Smooth muscle cell (in vitro differentiated cells): ENCODE measurements around the gene PRDM8. TPM values are rescaled to one million over a fixed set of nuclear protein-coding genes. Genes with fewer than 3 reads are reported as not detected.
"Not testable (repeated sequence)": the region's sequence is repeated elsewhere in the genome, so short reads cannot be mapped to it uniquely, and the experiment has no call there.

ENCODE experiments used
- DNase-seq: peaks from one replicate; lab custom pipeline; 2025; ENCODE audit not compliant: unreplicated experiment; lab: John Stamatoyannopoulos, UW
- H2AFZ ChIP-seq: fragments of 200-600 bp; sonication (generic); 2 replicates; pipeline ENCODE4 v1.6.0; 2016; ENCODE audit warnings: antibody characterized with exemption, low read depth, mild to moderate bottlenecking
- H3F3A ChIP-seq: fragments of 200-600 bp; sonication (generic); 2 replicates; pipeline ENCODE4 v1.6.0; 2017; ENCODE audit warnings: antibody characterized with exemption, low read depth
- H3K27ac ChIP-seq: fragments of 200-600 bp; sonication (generic); 2 replicates; pipeline ENCODE4 v1.5.1; 2016; ENCODE audit warnings: low read depth, mild to moderate bottlenecking
- H3K27me3 ChIP-seq: fragments of 200-600 bp; sonication (generic); 2 replicates; pipeline ENCODE4 v1.6.1; 2016; ENCODE audit warnings: low read depth, mild to moderate bottlenecking
- H3K36me3 ChIP-seq: fragments of 200-600 bp; sonication (generic); 2 replicates; pipeline ENCODE4 v1.5.1; 2016; ENCODE audit warnings: low read depth
- H3K4me1 ChIP-seq: fragments of 200-600 bp; sonication (generic); 2 replicates; pipeline ENCODE4 v1.5.1; 2016; ENCODE audit warnings: low read depth
- H3K4me2 ChIP-seq: fragments of 200-600 bp; sonication (generic); 2 replicates; pipeline ENCODE4 v1.6.0; 2016; ENCODE audit warnings: mild to moderate bottlenecking
- H3K4me3 ChIP-seq: fragments of 200-600 bp; sonication (generic); 2 replicates; pipeline ENCODE4 v1.5.1; 2016; ENCODE audit warnings: mild to moderate bottlenecking
- H3K79me2 ChIP-seq: fragments of 200-600 bp; sonication (generic); 2 replicates; pipeline ENCODE4 v1.6.0; 2016; ENCODE audit warnings: low read depth, mild to moderate bottlenecking
- H3K9ac ChIP-seq: fragments of 200-600 bp; sonication (generic); 2 replicates; pipeline ENCODE4 v1.6.0; 2016; ENCODE audit warnings: low read depth
- H3K9me3 ChIP-seq: fragments of 200-600 bp; sonication (generic); replicated peaks from 2 replicates; pipeline ENCODE4 v1.5.1; 2016; ENCODE audit warnings: low read depth
- H4K20me1 ChIP-seq: fragments of 200-600 bp; sonication (generic); 2 replicates; pipeline ENCODE4 v1.6.0; 2016; ENCODE audit warnings: low read depth
- WGBS: methylation state at CpG from one replicate; pipeline ENCODE4 v1.1.7; 2016; ENCODE audit warnings: low lambda C conversion rate; 5-methylcytosine and 5-hydroxymethylcytosine counted together
- polyA plus RNA-seq: library from polyadenylated mRNA; unstranded; fragments of >200 nt; fragmentation: Nextera tagmentation; extraction: Ambion mirVana; gene quantifications from 2 replicates; pipeline ENCODE4 v1.2.1, GENCODE V29; 2016
- total RNA-seq: library from RNA; depleted of rRNA; stranded (reverse); fragments of >200 nt; gene quantifications from 2 replicates; pipeline ENCODE4 v1.2.3, GENCODE V29; 2014
- TF ChIP-seq, protein P1 (sequence below): fragments of 200-600 bp; sonication (generic); IDR thresholded peaks from 2 replicates; pipeline ENCODE4 v1.5.1; 2017; ENCODE audit warnings: borderline replicate concordance, mild to moderate bottlenecking, antibody characterized with exemption; ENCODE audit not compliant: insufficient read depth, poor library complexity, severe bottlenecking

PRDM8 gene
- total and polyA plus RNA-seq, 2 experiments from 2014 or later = 0.09 to 0.15 TPM

- TF ChIP-seq, protein P1, sequence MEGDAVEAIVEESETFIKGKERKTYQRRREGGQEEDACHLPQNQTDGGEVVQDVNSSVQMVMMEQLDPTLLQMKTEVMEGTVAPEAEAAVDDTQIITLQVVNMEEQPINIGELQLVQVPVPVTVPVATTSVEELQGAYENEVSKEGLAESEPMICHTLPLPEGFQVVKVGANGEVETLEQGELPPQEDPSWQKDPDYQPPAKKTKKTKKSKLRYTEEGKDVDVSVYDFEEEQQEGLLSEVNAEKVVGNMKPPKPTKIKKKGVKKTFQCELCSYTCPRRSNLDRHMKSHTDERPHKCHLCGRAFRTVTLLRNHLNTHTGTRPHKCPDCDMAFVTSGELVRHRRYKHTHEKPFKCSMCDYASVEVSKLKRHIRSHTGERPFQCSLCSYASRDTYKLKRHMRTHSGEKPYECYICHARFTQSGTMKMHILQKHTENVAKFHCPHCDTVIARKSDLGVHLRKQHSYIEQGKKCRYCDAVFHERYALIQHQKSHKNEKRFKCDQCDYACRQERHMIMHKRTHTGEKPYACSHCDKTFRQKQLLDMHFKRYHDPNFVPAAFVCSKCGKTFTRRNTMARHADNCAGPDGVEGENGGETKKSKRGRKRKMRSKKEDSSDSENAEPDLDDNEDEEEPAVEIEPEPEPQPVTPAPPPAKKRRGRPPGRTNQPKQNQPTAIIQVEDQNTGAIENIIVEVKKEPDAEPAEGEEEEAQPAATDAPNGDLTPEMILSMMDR = no peak
- no peak overlapping the region for H3K9ac ChIP-seq
- H3K27me3 ChIP-seq = no peaks in the 10 kb centered on the region
- H3K4me3 ChIP-seq = no peak overlapping the region
- no peak overlapping the region for H2AFZ ChIP-seq
- 73% methylated on average over 2 of the region's 2 CpGs for WGBS
- no peaks in the 10 kb centered on the region for H4K20me1 ChIP-seq
- H3K36me3 ChIP-seq = no peaks in the 10 kb centered on the region
- H3K79me2 ChIP-seq = no peaks in the 10 kb centered on the region
- no peaks in the 10 kb centered on the region for H3F3A ChIP-seq
- no peak for DNase-seq
- no peak overlapping the region for H3K27ac ChIP-seq
- no peaks in the 10 kb centered on the region for H3K9me3 ChIP-seq
- H3K4me2 ChIP-seq = no peak overlapping the region
- H3K4me1 ChIP-seq = no peaks in the 10 kb centered on the region
These were observed 23.5 kb upstream of the PRDM8 start for GRCh38 chr4:80173841-80174240.

- H3K36me3 ChIP-seq, DNase-seq, H3K4me2 ChIP-seq, H3K9ac ChIP-seq, H2AFZ ChIP-seq, H4K20me1 ChIP-seq, H3K4me3 ChIP-seq, H3K27ac ChIP-seq, H3F3A ChIP-seq, H3K4me1 ChIP-seq, H3K9me3 ChIP-seq, H3K79me2 ChIP-seq: not testable (repeated sequence)
- H3K27me3 ChIP-seq = peaks cover 17% of the 10 kb centered on the region
These were observed 19.5 kb upstream of the PRDM8 start for GRCh38 chr4:80177793-80178192.

GRCh38 chr4:80178964-80179363, 18.3 kb upstream of the PRDM8 start:
- Histone ChIP-seq H3K4me1 (no peaks in the 10 kb centered on the region), H3K4me3 (no peak overlapping the region), H3K36me3 (no peaks in the 10 kb centered on the region), H3K4me2 (no peak overlapping the region), H4K20me1 (no peaks in the 10 kb centered on the region), H3K27ac (no peak overlapping the region), H3F3A (no peaks in the 10 kb centered on the region), H3K9ac (no peak overlapping the region), H2AFZ (no peak overlapping the region), H3K9me3 (no peaks in the 10 kb centered on the region), H3K79me2 (no peaks in the 10 kb centered on the region), H3K27me3 (peaks cover 29% of the 10 kb centered on the region)
- 93% methylated on average over 4 of the region's 4 CpGs for WGBS
- DNase-seq = no peak
- TF ChIP-seq, protein P1 = no peak

- no peak overlapping the region for H3K4me3 ChIP-seq
- no peaks in the 10 kb centered on the region for H3F3A ChIP-seq
- H3K79me2 ChIP-seq = no peaks in the 10 kb centered on the region
- DNase-seq = no peak
- no peaks in the 10 kb centered on the region for H3K36me3 ChIP-seq
- H4K20me1 ChIP-seq = no peaks in the 10 kb centered on the region
- WGBS = 67% methylated on average over 3 of the region's 3 CpGs
- no peak overlapping the region for H3K9ac ChIP-seq
- TF ChIP-seq, protein P1 = no peak
- peaks cover 36% of the 10 kb centered on the region for H3K27me3 ChIP-seq
- H3K4me2 ChIP-seq = no peak overlapping the region
- H3K4me1 ChIP-seq = peaks cover 4% of the 10 kb centered on the region
- H3K9me3 ChIP-seq = no peaks in the 10 kb centered on the region
- H3K27ac ChIP-seq = no peak overlapping the region
- no peak overlapping the region for H2AFZ ChIP-seq
These were observed 17.6 kb upstream of the PRDM8 start for GRCh38 chr4:80179637-80180161.
